ENCODE results near the gene ZNF217. TPM values are rescaled to one million over a fixed set of nuclear protein-coding genes. Genes with fewer than 3 reads are reported as not detected.

The ZNF217 gene
- total RNA-seq, 1 donor from 2014 or later = 57.9 TPM

GRCh38 chr20:53599044-53599362, 5.4 kb upstream of the ZNF217 start:
- TF ChIP-seq EZH2 (IDR thresholded peaks at IDR 0.05; ENCODE audit: insufficient read depth, low read length) (no peak), CTCF (IDR thresholded peaks at IDR 0.05; ENCODE audit: insufficient read depth, low read depth, low read length) (no peak)
- Histone ChIP-seq H3K79me2 (ENCODE audit: insufficient read depth, low read length) (no peaks in the 10 kb centered on the region), H3K27me3 (ENCODE audit: insufficient read depth, low read length) (no peaks in the 10 kb centered on the region), H4K20me1 (ENCODE audit: insufficient read depth, low read length) (no peaks in the 10 kb centered on the region), H3K9me3 (ENCODE audit: insufficient read depth, low read depth, low read length) (no peaks in the 10 kb centered on the region), H3K36me3 (ENCODE audit: insufficient read depth, low read length) (no peaks in the 10 kb centered on the region), H3K27ac (ENCODE audit: low read depth, low read length) (no peak overlapping the region), H3K4me2 (ENCODE audit: low read length) (no peak overlapping the region), H3K4me3 (ENCODE audit: insufficient read depth, low read depth, low read length) (no peak overlapping the region), H3K4me1 (ENCODE audit: insufficient read depth, low read length) (peaks cover 7% of the 10 kb centered on the region), H2AFZ (ENCODE audit: low read depth, low read length) (no peak overlapping the region), H3K9ac (ENCODE audit: low read length) (no peak overlapping the region)
- H3K4me1 Mint-ChIP-seq (ENCODE audit: low read depth, unreplicated experiment) = peaks cover 22% of the 10 kb centered on the region
- FAIRE-seq (no peak), DNase-seq (ENCODE audit: low read depth) (no peak)
- H3K27ac Mint-ChIP-seq (ENCODE audit: unreplicated experiment) = peak overlapping the region; percentile 54
- H3K36me3 Mint-ChIP-seq (ENCODE audit: low read depth, unreplicated experiment) = no peaks in the 10 kb centered on the region
- H3K4me3 Mint-ChIP-seq (ENCODE audit: unreplicated experiment) = no peak overlapping the region
- no peaks in the 10 kb centered on the region for H3K27me3 Mint-ChIP-seq (ENCODE audit: low read depth, unreplicated experiment)
- H3K9me3 Mint-ChIP-seq (ENCODE audit: unreplicated experiment) = no peaks in the 10 kb centered on the region

GRCh38 chr20:53598140-53599043, 4.8 kb upstream of the ZNF217 start:
- H3K36me3 ChIP-seq (ENCODE audit: insufficient read depth, low read length) = no peaks in the 10 kb centered on the region
- H3K4me3 ChIP-seq (ENCODE audit: insufficient read depth, low read depth, low read length) = no peak overlapping the region
- H3K27me3 ChIP-seq (ENCODE audit: insufficient read depth, low read length) = no peaks in the 10 kb centered on the region
- H3K4me1 Mint-ChIP-seq (ENCODE audit: low read depth, unreplicated experiment) = peaks cover 22% of the 10 kb centered on the region
- no peaks in the 10 kb centered on the region for H3K9me3 Mint-ChIP-seq (ENCODE audit: unreplicated experiment)
- FAIRE-seq = no peak
- H3K4me3 Mint-ChIP-seq (ENCODE audit: unreplicated experiment) = no peak overlapping the region
- no peak overlapping the region for H3K9ac ChIP-seq (ENCODE audit: low read length)
- no peaks in the 10 kb centered on the region for H4K20me1 ChIP-seq (ENCODE audit: insufficient read depth, low read length)
- H3K27ac ChIP-seq (ENCODE audit: low read depth, low read length) = no peak overlapping the region
- no peak overlapping the region for H3K4me2 ChIP-seq (ENCODE audit: low read length)
- H3K9me3 ChIP-seq (ENCODE audit: insufficient read depth, low read depth, low read length) = no peaks in the 10 kb centered on the region
- DNase-seq (ENCODE audit: low read depth) = no peak
- H3K79me2 ChIP-seq (ENCODE audit: insufficient read depth, low read length) = no peaks in the 10 kb centered on the region
- H3K27me3 Mint-ChIP-seq (ENCODE audit: low read depth, unreplicated experiment) = no peaks in the 10 kb centered on the region
- peaks cover 7% of the 10 kb centered on the region for H3K4me1 ChIP-seq (ENCODE audit: insufficient read depth, low read length)
- H3K36me3 Mint-ChIP-seq (ENCODE audit: low read depth, unreplicated experiment) = no peaks in the 10 kb centered on the region
- no peak overlapping the region for H3K27ac Mint-ChIP-seq (ENCODE audit: unreplicated experiment)
- H2AFZ ChIP-seq (ENCODE audit: low read depth, low read length) = no peak overlapping the region
- no peak for TF ChIP-seq EZH2 (IDR thresholded peaks at IDR 0.05; ENCODE audit: insufficient read depth, low read length)
- no peak for TF ChIP-seq CTCF (IDR thresholded peaks at IDR 0.05; ENCODE audit: insufficient read depth, low read depth, low read length)

- Histone ChIP-seq H3K27ac (ENCODE audit: low read depth, low read length) (no peak overlapping the region), H3K79me2 (ENCODE audit: insufficient read depth, low read length) (peaks cover 6% of the 10 kb centered on the region), H3K4me3 (ENCODE audit: insufficient read depth, low read depth, low read length) (no peak overlapping the region), H3K4me2 (ENCODE audit: low read length) (no peak overlapping the region), H3K36me3 (ENCODE audit: insufficient read depth, low read length) (no peaks in the 10 kb centered on the region), H3K9me3 (ENCODE audit: insufficient read depth, low read depth, low read length) (no peaks in the 10 kb centered on the region), H2AFZ (ENCODE audit: low read depth, low read length) (no peak overlapping the region), H4K20me1 (ENCODE audit: insufficient read depth, low read length) (no peaks in the 10 kb centered on the region), H3K9ac (ENCODE audit: low read length) (no peak overlapping the region), H3K4me1 (ENCODE audit: insufficient read depth, low read length) (peaks cover 7% of the 10 kb centered on the region), H3K27me3 (ENCODE audit: insufficient read depth, low read length) (no peaks in the 10 kb centered on the region)
- H3K4me3 Mint-ChIP-seq (ENCODE audit: unreplicated experiment) = peak overlapping the region; percentile 66
- peaks cover 22% of the 10 kb centered on the region for H3K4me1 Mint-ChIP-seq (ENCODE audit: low read depth, unreplicated experiment)
- no peaks in the 10 kb centered on the region for H3K9me3 Mint-ChIP-seq (ENCODE audit: unreplicated experiment)
- peak overlapping the region; percentile 2 for H3K27ac Mint-ChIP-seq (ENCODE audit: unreplicated experiment)
- TF ChIP-seq CTCF (IDR thresholded peaks at IDR 0.05; ENCODE audit: insufficient read depth, low read depth, low read length) (no peak), EZH2 (IDR thresholded peaks at IDR 0.05; ENCODE audit: insufficient read depth, low read length) (no peak)
- no peaks in the 10 kb centered on the region for H3K36me3 Mint-ChIP-seq (ENCODE audit: low read depth, unreplicated experiment)
- no peak for FAIRE-seq
- DNase-seq (ENCODE audit: low read depth) = no peak
- H3K27me3 Mint-ChIP-seq (ENCODE audit: low read depth, unreplicated experiment) = no peaks in the 10 kb centered on the region
These were observed 4.0 kb upstream of the ZNF217 start for GRCh38 chr20:53597521-53598120.

Measured in astrocyte (in vitro differentiated cells and primary cell).